Neural progenitor cell (in vitro differentiated cells): ENCODE data around the gene HSD11B2. TPM values are rescaled to one million over a fixed set of nuclear protein-coding genes. Genes with fewer than 3 reads are reported as not detected.
A peak's percentile ranks its signal among the peaks of the same experiment; 100 is the strongest.

ENCODE experiments used
- DNase-seq: peaks from one replicate; pipeline ENCODE4 v3.0.0-alpha.2; 2016; ENCODE audit warnings: low spot score
- H2AFZ ChIP-seq: fragments of 200-600 bp; sonication (generic); replicated peaks from 2 replicates; pipeline ENCODE4 v1.6.1; 2016; ENCODE audit warnings: antibody characterized with exemption
- H3F3A ChIP-seq: fragments of 200-600 bp; sonication (generic); 2 replicates; pipeline ENCODE4 v1.6.1; 2016; ENCODE audit warnings: antibody characterized with exemption, low read depth
- H3K27ac ChIP-seq: fragments of 200-600 bp; sonication (generic); 2 replicates; pipeline ENCODE4 v1.5.1; 2016; ENCODE audit warnings: mild to moderate bottlenecking
- H3K27me3 ChIP-seq: fragments of 200-600 bp; sonication (generic); 2 replicates; pipeline ENCODE4 v1.6.1; 2016; ENCODE audit warnings: mild to moderate bottlenecking, moderate library complexity
- H3K36me3 ChIP-seq: fragments of 200-600 bp; sonication (generic); 2 replicates; pipeline ENCODE4 v1.5.1; 2016
- H3K4me1 ChIP-seq: fragments of 200-600 bp; sonication (generic); 2 replicates; pipeline ENCODE4 v1.6.1; 2016; ENCODE audit warnings: mixed run types
- H3K4me2 ChIP-seq: fragments of 200-600 bp; sonication (generic); 2 replicates; pipeline ENCODE4 v1.6.1; 2016
- H3K4me3 ChIP-seq: fragments of 200-600 bp; sonication (generic); 2 replicates; pipeline ENCODE4 v1.5.1; 2016
- H3K79me2 ChIP-seq: fragments of 200-600 bp; sonication (generic); 2 replicates; pipeline ENCODE4 v1.6.1; 2016; ENCODE audit warnings: low read depth
- H3K9ac ChIP-seq: fragments of 200-600 bp; sonication (generic); 2 replicates; pipeline ENCODE4 v1.6.1; 2016
- H3K9me3 ChIP-seq: fragments of 200-600 bp; sonication (generic); 2 replicates; pipeline ENCODE4 v1.5.1; 2016; ENCODE audit warnings: low read depth
- H4K20me1 ChIP-seq: fragments of 200-600 bp; sonication (generic); 2 replicates; pipeline ENCODE4 v1.6.1; 2016; ENCODE audit warnings: low read depth
- H3K27ac Mint-ChIP-seq: 3 replicates; pipeline ENCODE4 v1.8.0; 2021; ENCODE audit warnings: mixed read lengths
- H3K27me3 Mint-ChIP-seq: 2 replicates; pipeline ENCODE4 v1.8.0; 2022; ENCODE audit warnings: low read depth, mild to moderate bottlenecking, inconsistent platforms, moderate library complexity, mixed read lengths; ENCODE audit not compliant: insufficient read depth
- H3K36me3 Mint-ChIP-seq: 3 replicates; pipeline ENCODE4 v1.8.0; 2021; ENCODE audit warnings: mixed read lengths
- H3K4me1 Mint-ChIP-seq: 3 replicates; pipeline ENCODE4 v1.8.0; 2021; ENCODE audit warnings: mixed read lengths
- H3K4me3 Mint-ChIP-seq: 3 replicates; pipeline ENCODE4 v1.8.0; 2021; ENCODE audit warnings: mild to moderate bottlenecking, moderate library complexity, mixed read lengths
- H3K9me3 Mint-ChIP-seq: 3 replicates; pipeline ENCODE4 v1.8.0; 2020; ENCODE audit warnings: mixed read lengths
- EZH2 ChIP-seq: fragments of 200-600 bp; sonication (generic); IDR thresholded peaks from 2 replicates; pipeline ENCODE4 v1.6.1; 2017; ENCODE audit warnings: antibody characterized with exemption, mild to moderate bottlenecking, moderate library complexity
- EZH2phosphoT487 ChIP-seq: fragments of 200-600 bp; sonication (generic); IDR thresholded peaks from 2 replicates; pipeline ENCODE4 v1.6.1; 2017; ENCODE audit warnings: antibody characterized with exemption
- total RNA-seq: library from RNA; depleted of rRNA; stranded (reverse); fragments of >200 nt; gene quantifications from 2 replicates; pipeline ENCODE4 v1.2.3, GENCODE V29; 2015; ENCODE audit warnings: low replicate concordance
- TF ChIP-seq, protein P1 (sequence below): fragments of 200-600 bp; sonication (generic); IDR thresholded peaks from 2 replicates; pipeline ENCODE4 v1.5.1; 2017; ENCODE audit warnings: antibody characterized with exemption, mild to moderate bottlenecking

The HSD11B2 gene
- total RNA-seq, 1 donor from 2014 or later = not detected

DNA sequence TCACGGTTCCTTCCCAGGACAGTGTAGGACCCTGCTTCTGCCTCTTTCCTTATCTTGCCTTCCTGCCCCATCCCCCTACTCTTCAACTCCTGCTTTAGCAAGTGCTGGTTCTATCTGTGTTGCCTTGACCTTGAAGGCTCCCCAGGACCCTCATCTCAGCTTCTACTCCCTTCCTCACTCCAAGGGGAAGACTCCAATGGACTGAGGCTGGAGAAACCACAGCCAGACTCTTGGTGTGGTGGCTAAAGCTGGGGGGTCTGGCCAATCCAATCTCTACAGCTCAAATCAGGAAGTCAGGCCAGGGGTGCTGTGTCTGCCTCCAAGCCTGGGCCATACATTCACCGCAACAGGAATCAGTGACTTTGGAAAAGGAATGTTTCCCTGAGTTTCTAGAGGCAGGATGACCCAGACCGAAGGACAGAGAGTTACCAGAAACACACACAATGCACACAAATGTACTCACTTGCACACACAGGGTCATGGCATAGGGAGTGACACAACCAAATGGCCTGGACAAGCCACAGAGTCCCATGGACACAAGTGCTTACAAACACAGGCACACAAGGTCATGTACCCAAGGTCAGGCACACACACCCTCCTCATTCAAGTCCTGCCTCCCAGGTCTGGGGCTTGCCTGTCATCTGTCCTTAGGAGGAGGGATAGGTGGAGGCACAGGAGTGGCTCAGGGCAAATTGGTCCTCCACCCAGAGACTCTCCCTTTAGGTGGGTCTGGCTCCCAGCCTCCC, 1.7 kb upstream of the HSD11B2 start:
- Histone ChIP-seq H2AFZ (no peak overlapping the region), H3K4me2 (no peak overlapping the region), H3K27me3 (peaks cover 54% of the 10 kb centered on the region), H3K79me2 (no peaks in the 10 kb centered on the region), H3K36me3 (no peaks in the 10 kb centered on the region), H3K9me3 (no peaks in the 10 kb centered on the region), H3K9ac (no peak overlapping the region), H4K20me1 (no peaks in the 10 kb centered on the region), H3K27ac (no peak overlapping the region), H3K4me3 (no peak overlapping the region), H3F3A (peaks cover 13% of the 10 kb centered on the region), H3K4me1 (peaks cover 30% of the 10 kb centered on the region)
- no peak for DNase-seq
- H3K4me1 Mint-ChIP-seq = peaks cover 38% of the 10 kb centered on the region
- H3K27me3 Mint-ChIP-seq = peaks cover 39% of the 10 kb centered on the region
- no peaks in the 10 kb centered on the region for H3K9me3 Mint-ChIP-seq
- no peaks in the 10 kb centered on the region for H3K36me3 Mint-ChIP-seq
- H3K4me3 Mint-ChIP-seq = peak overlapping the region; percentile 63
- no peak overlapping the region for H3K27ac Mint-ChIP-seq
- TF ChIP-seq, protein P1, sequence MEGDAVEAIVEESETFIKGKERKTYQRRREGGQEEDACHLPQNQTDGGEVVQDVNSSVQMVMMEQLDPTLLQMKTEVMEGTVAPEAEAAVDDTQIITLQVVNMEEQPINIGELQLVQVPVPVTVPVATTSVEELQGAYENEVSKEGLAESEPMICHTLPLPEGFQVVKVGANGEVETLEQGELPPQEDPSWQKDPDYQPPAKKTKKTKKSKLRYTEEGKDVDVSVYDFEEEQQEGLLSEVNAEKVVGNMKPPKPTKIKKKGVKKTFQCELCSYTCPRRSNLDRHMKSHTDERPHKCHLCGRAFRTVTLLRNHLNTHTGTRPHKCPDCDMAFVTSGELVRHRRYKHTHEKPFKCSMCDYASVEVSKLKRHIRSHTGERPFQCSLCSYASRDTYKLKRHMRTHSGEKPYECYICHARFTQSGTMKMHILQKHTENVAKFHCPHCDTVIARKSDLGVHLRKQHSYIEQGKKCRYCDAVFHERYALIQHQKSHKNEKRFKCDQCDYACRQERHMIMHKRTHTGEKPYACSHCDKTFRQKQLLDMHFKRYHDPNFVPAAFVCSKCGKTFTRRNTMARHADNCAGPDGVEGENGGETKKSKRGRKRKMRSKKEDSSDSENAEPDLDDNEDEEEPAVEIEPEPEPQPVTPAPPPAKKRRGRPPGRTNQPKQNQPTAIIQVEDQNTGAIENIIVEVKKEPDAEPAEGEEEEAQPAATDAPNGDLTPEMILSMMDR = no peak
- TF ChIP-seq EZH2 = no peak
- TF ChIP-seq EZH2phosphoT487 = no peak

DNA sequence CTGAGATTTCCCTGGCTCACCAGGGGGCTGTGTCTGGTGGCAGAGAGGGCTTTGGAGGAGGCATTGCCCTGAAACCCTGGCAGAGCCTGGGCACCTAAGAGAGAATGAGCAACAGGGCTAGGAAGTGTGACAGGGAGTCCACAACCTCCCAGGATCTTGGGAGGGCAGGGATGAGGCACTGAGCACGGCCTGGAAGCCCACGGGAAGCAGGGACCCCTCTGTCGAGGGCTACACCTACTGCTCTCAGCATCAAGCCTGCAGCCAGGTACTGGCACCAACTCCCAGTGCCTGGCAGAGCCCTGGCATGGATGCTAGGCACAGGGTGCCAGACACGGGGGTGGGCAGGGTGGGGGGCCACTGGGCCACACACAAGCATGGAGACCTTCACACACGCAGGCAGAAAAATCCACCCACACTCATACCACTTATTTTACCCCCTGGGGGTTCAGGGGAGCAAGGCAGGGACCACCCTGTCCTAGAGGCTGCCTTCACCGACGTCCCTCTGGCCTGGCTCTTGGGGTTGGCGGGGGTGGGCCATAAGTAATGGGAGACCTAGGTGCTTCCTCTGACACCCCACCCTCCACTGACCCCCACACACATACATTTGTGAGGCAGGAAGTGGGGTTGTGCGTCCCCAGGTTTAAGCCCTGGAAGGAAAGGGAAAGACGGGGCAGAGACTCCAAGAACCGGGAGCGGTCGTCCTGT, 970 bp upstream of the HSD11B2 start:
- peaks cover 22% of the 10 kb centered on the region for H3K4me1 ChIP-seq
- peaks cover 54% of the 10 kb centered on the region for H3K27me3 ChIP-seq
- H3K9me3 ChIP-seq = no peaks in the 10 kb centered on the region
- H3K27ac ChIP-seq = no peak overlapping the region
- peak overlapping the region; percentile 84 for H3K4me3 Mint-ChIP-seq
- no peaks in the 10 kb centered on the region for H3K36me3 Mint-ChIP-seq
- TF ChIP-seq, protein P1 = no peak
- no peak for TF ChIP-seq EZH2
- TF ChIP-seq EZH2phosphoT487 = no peak
- H3F3A ChIP-seq = peaks cover 13% of the 10 kb centered on the region
- no peaks in the 10 kb centered on the region for H3K36me3 ChIP-seq
- no peaks in the 10 kb centered on the region for H3K9me3 Mint-ChIP-seq
- DNase-seq = no peak
- peak overlapping the region; percentile 59 for H3K4me3 ChIP-seq
- peak overlapping the region; percentile 94 for H3K4me2 ChIP-seq
- no peaks in the 10 kb centered on the region for H4K20me1 ChIP-seq
- H3K4me1 Mint-ChIP-seq = peaks cover 32% of the 10 kb centered on the region
- H3K79me2 ChIP-seq = no peaks in the 10 kb centered on the region
- H2AFZ ChIP-seq = peak overlapping the region; percentile 88
- H3K27ac Mint-ChIP-seq = no peak overlapping the region
- H3K9ac ChIP-seq = no peak overlapping the region
- peaks cover 39% of the 10 kb centered on the region for H3K27me3 Mint-ChIP-seq

DNA sequence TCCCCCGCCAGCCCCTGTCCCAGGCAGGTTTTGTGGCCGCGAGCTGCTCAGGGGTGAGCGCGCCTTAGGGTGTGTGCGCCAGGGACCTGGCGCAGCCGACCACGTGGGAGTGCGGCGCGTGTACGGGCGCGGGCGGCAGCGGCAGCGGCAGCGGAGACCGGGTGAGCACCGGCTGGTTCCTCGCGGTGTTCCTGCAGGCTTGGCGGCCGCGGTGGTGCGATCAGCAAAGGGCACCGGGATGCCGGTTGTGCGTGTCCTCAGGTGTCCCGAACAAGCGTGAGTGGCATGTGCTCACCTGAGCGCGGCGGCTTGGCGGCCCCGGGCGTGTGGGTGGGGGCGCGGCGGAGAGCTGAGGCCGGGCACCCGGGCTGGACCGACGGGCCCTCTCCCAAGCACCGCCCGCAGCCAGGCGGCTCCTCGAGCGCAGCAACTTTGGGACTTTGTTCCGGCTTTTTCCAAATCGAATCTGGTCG, 381 bp upstream of the HSD11B2 start:
- H3K36me3 Mint-ChIP-seq = no peaks in the 10 kb centered on the region
- Histone ChIP-seq H3K27ac (no peak overlapping the region), H3K27me3 (peaks cover 54% of the 10 kb centered on the region), H3K79me2 (no peaks in the 10 kb centered on the region), H3K4me3 (peak overlapping the region; percentile 59), H3K4me1 (peaks cover 18% of the 10 kb centered on the region), H3F3A (peaks cover 13% of the 10 kb centered on the region), H2AFZ (peak overlapping the region; percentile 88), H4K20me1 (no peaks in the 10 kb centered on the region), H3K9me3 (no peaks in the 10 kb centered on the region), H3K4me2 (peak overlapping the region; percentile 94), H3K36me3 (no peaks in the 10 kb centered on the region), H3K9ac (no peak overlapping the region)
- no peak overlapping the region for H3K27ac Mint-ChIP-seq
- H3K4me1 Mint-ChIP-seq = peaks cover 28% of the 10 kb centered on the region
- peaks cover 39% of the 10 kb centered on the region for H3K27me3 Mint-ChIP-seq
- peak overlapping the region; percentile 84 for H3K4me3 Mint-ChIP-seq
- no peaks in the 10 kb centered on the region for H3K9me3 Mint-ChIP-seq
- TF ChIP-seq, protein P1 = no peak
- TF ChIP-seq EZH2phosphoT487 = peak; percentile 97
- peak; percentile 99 for TF ChIP-seq EZH2
- DNase-seq = peak; percentile 57
